GM18861 (cell line): ENCODE results near the gene DNAJB12.
"Not testable (repeated sequence)": the region's sequence is repeated elsewhere in the genome, so short reads cannot be mapped to it uniquely, and the experiment has no call there.

ENCODE experiments used
- ATAC-seq: cut with Tn5 transposase; IDR thresholded peaks from one replicate; pipeline ENCODE4 v1.9.1; 2021; ENCODE audit not compliant: unreplicated experiment

The DNAJB12 gene

DNA sequence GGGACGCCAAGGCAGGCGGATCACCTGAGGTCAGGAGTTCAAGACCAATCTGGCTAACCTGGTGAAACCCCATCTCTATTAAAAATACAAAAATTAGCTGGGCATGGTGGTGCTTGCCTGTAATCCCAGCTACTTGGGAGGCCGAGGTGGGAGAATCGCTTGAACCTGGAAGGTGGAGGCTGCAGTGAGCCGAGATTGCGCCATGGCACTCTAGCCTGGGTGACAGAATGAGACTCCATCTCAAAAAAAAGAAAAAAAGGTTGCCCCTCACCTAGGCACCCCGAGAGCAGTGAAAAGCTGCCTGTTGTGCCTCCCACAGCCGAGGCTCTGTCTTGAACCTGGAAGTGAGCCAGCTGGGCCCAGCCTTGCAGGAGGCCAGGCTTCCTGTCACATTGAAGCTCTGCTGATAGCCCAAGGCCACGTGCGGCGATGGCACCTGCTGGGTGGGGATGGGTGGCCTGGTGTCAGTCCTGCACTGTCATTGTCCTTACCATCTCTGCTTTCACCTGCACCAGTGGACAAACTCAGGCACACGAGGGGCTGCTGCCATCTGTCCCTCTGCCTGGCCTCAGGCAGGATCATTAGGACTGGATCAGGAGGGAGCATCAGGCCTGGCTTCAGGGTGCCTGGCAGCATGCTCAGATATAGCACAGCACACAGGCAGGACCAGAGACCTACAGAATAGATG, 37.8 kb downstream of the DNAJB12 start:
- no peak for ATAC-seq

DNA sequence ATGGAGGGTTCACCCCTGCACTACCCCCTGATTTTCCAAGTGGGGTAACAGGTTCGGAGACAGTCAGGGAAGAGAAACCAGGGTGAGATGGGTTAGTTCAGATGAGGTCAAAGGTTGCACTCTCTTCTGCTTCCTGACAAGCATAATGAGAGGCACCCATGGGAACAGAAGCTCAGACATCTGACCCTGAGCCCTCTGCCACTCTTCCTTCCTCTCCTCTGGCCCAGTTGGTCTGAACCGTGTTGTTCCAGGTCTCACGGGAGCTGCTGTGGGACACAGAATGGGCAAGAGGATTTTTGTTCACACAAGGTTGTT, 38.4 kb downstream of the DNAJB12 start:
- ATAC-seq, result no peak

DNA sequence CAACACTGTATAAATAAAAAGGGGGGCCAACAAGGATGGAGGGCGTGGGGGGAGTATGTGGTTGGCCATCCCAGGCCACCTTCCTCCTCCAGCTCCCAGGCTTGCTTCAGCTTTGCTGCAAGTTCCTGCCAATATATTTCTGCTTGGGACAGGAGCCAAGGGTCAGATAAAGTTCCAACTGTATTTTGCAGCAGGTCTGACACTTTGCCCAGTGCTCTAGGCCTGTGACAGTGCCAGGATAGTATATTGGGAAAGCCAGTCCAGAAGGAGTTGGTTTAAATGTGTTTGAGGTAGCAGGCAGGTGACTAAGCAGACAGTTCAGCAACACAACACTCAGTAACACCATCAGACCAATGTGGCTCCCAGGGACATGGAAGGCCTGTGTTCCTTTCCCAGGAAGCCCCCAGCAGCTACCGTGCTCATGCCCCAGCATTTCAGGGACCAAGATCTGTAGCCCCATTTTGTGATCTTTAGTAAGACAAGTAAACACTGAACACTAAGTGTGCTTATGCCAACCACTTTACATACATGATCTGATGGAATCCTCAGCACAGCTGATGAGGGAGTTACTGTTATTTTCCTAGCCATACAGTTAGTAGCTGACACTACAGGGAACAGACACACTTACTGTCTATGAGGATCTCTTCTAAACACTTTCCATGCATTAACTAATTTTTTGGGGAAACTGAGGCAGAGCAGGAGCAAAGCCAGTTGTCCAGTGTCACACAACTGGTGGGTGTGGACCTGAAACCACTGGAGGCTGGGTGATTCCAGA, 38.9 kb downstream of the DNAJB12 start:
- ATAC-seq, result no peak

DNA sequence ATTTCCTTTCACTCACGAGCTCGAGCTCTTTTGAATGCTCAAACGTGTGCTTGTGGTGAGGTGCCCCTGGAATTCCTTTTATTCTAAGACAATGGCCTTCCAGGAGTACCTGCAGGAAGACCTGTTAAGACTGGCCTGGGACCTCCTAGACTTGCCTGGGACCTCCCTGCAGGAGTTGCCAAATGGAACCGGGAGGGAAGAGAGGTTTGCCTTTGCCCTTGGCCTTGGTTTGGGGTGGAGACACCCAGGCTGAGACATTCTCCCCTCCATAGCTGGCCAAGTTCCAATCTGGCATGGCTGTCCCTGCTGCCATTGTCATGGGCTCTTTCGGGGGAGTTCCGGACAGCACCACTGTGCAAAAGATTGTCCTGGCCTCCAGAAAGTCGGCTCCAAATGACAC, 39.7 kb downstream of the DNAJB12 start:
- ATAC-seq, result no peak

DNA sequence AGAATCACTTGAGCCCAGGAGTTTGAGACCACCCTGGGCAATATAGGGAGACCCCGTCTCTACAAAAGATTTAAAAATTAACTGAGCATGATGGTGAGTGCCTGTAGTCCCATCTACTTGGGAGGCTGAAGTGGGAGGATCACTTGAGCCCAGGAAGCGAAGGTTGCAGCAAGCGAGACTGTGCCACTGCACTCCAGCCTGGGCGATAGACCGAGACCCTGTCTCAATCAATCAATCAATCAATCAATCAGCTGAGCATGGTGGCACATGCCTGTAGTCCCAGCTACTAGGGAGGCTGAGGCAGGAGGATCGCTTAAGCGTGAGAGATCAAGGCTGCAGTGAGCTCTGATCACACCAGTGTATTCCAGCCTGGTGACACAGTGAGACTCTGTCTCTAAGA, 40.5 kb downstream of the DNAJB12 start:
- ATAC-seq, result no peak

DNA sequence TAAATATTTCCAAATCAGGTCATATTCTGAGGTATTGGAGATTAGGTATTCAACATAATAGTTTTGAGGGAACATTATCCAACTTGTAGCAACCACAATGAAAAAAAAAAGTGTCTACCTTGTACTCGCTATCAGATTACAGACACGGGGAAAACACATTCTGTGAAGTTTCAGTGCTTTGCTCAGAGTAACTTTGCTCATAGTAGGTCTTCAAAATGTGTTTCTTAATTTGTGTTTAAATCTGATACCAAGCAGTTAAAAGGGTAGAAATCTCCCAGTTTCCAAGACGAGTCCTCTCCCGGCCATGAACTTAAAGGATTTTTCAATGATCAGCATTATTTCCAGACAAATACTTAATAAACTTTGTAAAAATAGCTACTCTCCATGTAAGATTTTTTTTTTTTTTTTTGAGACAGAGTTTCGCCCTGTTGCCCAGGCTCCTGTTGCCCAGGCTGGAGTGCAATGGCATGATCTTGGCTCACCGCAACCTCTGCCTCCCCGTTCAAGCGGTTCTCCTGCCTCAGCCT, 41.8 kb downstream of the DNAJB12 start:
- ATAC-seq, result no peak

- ATAC-seq, result no peak
These were observed 43.1 kb downstream of the DNAJB12 start for GRCh38 chr10:72311667-72312066.

- ATAC-seq, result no peak
These were observed 44.1 kb downstream of the DNAJB12 start for GRCh38 chr10:72310636-72311035.

DNA sequence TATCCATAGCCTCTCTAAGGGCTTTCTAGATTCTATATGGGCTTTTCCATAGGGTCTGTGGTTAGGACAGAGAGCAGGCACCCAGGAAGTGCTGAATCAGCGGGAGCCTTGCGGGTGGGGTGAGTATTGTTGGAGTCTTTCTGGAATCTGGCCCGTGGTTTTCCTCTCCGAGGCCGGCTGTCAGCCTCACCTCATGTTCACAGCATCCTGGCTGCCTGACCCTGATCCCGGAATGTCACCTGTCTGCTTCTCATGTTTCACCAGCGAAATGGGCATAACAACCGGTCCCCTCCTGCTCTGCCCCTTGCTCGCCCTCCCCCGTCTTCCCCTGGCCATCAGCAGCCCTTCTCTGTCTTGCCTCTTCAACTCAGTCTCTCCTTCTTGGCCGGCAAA, 44.5 kb downstream of the DNAJB12 start:
- no peak for ATAC-seq

DNA sequence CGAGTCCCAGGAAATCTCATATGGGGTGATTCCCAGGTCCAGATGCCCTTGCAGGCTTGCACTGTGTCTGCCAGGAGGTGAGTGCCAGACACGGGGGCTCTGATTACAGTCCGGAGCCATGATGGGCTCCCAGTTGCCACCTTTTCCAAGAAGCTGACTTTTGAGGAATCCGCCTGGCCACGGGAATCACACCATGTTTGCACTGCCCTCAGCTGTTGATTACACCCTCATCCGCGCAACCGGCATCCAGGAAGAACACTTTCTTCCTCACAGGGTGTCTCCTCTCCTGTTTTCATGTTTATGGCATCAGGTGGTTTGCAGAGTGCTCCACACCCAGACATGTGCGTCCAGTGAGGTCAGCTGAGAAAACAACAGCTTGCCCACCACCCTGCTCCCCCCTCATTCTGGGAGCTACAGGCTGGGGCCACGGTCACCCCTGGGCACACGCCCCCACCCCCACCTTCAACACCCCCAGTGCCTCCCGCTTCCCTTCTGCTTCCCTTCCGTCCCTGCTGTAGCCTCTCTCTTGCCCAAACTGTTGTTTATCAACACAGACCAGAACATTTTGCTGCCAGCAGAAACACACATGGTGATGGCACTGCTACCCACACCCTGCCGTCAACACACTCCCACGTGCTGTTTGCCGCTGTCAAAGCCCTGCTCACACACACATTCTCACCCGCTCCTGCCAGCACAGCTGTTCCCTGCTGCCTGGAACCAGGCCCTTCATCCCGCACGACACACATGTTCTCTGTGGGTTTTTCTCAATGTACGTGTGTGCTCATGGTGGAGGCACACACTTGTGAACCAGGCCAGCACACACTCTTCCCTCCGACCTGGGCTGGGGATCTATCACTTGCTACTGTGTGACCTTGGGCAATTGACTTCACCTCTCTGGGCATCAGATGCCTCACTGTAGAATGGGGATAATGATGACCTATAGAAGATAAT, 45.2 kb downstream of the DNAJB12 start:
- ATAC-seq, result no peak

DNA sequence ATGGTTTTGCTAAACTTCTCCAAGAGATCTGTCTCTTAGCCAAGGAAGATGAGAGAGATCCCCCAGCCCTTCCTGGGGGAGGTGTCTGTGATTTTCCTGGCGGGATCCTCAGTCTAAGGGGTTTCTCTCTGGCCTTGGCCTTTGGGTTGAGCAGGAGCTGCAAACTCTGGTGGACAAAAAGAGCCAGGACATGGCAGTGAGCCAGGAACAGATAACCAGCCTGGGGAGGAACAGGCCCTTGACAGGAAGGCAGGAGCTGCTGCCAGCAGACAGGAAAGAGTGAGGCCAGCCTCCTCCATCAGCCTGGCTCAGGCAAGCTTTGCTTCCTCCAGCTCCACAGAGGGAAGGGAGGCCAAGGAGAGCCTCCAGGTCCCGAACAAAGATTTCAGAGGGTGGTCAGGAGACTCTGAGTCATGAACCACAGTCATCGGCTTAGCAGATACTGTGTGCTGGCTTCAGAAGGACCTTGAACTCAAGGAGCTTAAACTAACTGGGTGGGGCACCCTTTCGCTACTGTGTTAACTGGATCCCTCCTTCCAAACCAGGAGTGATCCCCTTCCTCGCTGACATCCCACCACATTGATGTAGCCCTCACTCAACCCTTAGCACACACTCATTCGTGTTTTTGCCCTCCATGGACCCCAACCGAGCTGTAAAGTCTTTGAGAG, 46.3 kb downstream of the DNAJB12 start:
- no peak for ATAC-seq

- ATAC-seq, result not testable (repeated sequence)
These were observed 47.0 kb downstream of the DNAJB12 start for GRCh38 chr10:72307711-72308110.

DNA sequence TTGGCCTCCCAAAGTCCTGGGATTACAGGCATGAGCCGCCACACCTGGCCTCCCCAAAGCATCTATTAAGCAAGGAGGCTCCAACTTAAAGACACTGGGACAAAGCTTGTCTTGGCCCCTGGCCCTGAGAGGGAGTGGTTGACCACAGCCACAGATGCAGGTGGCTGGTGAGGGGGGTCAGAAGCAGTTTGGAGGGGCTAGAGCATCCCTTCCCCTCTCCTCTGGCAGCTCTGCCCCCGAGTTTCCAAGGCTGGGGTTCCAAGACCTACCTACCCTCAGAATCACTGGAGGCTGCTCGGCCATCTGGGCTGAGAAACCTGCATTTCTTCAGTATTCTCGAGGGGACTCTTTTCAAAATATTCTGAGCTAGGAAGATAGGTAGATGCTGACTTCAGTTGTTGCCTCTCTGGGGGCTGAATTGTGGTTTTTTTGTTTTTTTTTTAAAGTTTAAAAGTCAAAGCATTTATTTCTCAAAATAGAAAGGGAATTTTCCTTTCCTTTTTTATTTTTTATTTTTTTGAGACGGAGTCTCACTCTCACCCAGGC, 48.4 kb downstream of the DNAJB12 start:
- no peak for ATAC-seq

- no peak for ATAC-seq
These were observed 51.1 kb downstream of the DNAJB12 start for GRCh38 chr10:72303424-72304128.

GRCh38 chr10:72298592-72299519, 55.9 kb downstream of the DNAJB12 start:
- no peak for ATAC-seq

GRCh38 chr10:72297805-72298591, 56.7 kb downstream of the DNAJB12 start:
- ATAC-seq, result peak; percentile 69

GRCh38 chr10:72297281-72297804, 57.4 kb downstream of the DNAJB12 start:
- peak; percentile 47 for ATAC-seq

- ATAC-seq, result not testable (repeated sequence)
These were observed 57.9 kb downstream of the DNAJB12 start for GRCh38 chr10:72296829-72297280.
